Measurements from ENCODE around the gene CPT2. TPM values are rescaled to one million over a fixed set of nuclear protein-coding genes. Genes with fewer than 3 reads are reported as not detected.
A peak's percentile ranks its signal among the peaks of the same experiment; 100 is the strongest.

The CPT2 gene
- total RNA-seq, 1 donor from 2014 or later: 3.3 TPM

- DNase-seq (ENCODE audit: low spot score in 2 of 2): no peak
- FAIRE-seq: no peak
Observed at GRCh38 chr1:53210352-53210751, 13.7 kb downstream of the CPT2 start.

DNA sequence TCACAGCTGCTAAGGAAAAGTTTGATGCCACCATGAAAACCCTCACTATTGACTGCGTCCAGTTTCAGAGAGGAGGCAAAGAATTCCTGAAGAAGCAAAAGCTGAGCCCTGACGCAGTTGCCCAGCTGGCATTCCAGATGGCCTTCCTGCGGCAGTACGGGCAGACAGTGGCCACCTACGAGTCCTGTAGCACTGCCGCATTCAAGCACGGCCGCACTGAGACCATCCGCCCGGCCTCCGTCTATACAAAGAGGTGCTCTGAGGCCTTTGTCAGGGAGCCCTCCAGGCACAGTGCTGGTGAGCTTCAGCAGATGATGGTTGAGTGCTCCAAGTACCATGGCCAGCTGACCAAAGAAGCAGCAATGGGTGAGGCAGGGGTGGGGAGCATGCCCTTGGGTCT is 14.3 kb downstream of the CPT2 start:
- DNase-seq (ENCODE audit: low spot score in 2 of 2) (no peak), FAIRE-seq (no peak)

DNA sequence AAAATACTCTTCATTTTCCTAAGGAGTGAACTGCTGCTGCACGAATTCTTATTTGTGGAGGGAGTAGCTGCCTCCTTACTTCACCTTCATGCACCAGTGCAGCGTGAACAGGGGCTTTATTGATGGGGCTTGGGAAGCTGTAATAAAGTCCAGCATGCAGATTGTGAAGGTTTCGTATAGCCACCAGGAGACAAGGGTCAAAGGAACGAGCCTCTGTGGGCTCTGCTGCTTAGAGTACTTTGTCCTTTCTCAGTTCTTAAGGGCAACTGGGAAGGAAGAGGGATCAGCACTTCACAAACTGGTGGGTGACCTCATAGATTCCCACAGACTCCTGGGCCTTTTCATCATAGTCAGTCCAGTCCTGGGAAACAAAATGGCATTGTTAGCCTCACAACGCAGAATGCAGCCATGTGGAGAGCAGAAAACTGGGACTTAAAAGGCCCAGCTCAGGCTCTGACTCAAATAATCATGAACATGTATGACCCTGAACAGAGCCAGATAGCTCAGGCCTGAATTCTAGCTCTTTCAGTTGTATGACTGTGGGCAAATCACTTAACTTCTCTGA is 17.8 kb downstream of the CPT2 start:
- no peak for FAIRE-seq
- DNase-seq (ENCODE audit: low spot score in 2 of 2): no peak

DNA sequence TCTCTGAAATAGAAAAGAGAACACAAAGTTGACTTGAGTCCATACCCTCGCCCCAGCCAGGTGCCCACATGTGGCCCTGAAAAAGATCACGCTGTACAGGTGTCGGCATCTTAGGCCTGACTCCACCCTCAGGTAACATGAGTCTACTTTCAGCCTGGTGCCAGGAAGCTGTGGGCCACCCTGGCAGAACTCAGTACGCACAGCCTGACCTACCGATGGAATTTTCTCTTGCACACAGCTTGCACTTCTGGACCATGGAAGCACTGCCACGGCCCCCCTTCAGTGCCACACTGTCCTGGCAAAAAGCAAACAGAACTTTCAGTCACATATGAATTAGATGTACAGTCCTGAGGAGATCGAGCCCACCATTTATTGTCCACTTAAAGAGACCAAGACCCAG is 21.6 kb downstream of the CPT2 start:
- FAIRE-seq: no peak

DNA sequence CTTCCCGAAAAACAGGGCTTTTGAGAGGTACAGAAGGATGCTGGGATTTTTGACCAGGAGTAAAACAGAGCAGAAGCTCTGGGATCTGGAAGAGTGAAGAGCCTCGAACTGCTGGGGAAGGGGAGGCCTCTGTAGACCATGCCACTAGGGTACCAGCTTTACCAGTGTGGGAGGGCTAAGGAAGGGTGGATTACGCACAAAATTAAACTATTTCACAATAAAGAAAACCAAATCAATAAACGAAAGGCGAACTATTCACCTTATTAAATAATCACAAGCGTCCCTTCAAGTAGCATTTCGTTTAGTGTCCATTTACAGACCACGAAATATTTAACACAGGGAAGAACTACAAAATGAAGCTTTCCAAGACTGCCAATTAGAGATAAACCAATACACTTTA is 23.1 kb downstream of the CPT2 start:
- DNase-seq (ENCODE audit: low spot score in 2 of 2) (no peak), FAIRE-seq (no peak)

More for the DNA sequence above, 21.6 kb downstream of the CPT2 start:
- DNase-seq (ENCODE audit: low spot score in 2 of 2): no peak

- FAIRE-seq: no peak
- DNase-seq (ENCODE audit: low spot score in 2 of 2): peak; percentile 80 to 86
Observed at GRCh38 chr1:53220171-53220961, 23.7 kb downstream of the CPT2 start, which contains the start of gene CZIB. Gene CZIB (minus strand): TSS chr1:53220634. CDS start chr1:53220575, 59 bp downstream.

DNA sequence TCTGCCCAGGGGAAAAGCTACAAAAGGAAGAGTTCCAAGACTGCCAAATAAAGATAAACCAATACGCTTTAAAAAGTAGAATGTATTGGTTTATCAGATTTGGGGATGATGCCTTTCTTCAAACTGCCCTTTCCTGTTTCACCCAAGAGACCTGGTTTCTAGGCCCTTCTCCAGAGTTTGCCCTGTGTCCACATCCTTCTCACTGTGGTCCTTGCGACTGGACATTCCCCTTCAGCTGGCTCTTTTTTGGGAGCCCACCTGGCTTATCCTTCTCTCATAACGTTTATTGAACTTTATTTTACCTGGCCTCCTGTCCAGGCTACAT is 24.3 kb downstream of the CPT2 start:
- DNase-seq (ENCODE audit: low spot score in 2 of 2): no peak
- no peak for FAIRE-seq

DNA sequence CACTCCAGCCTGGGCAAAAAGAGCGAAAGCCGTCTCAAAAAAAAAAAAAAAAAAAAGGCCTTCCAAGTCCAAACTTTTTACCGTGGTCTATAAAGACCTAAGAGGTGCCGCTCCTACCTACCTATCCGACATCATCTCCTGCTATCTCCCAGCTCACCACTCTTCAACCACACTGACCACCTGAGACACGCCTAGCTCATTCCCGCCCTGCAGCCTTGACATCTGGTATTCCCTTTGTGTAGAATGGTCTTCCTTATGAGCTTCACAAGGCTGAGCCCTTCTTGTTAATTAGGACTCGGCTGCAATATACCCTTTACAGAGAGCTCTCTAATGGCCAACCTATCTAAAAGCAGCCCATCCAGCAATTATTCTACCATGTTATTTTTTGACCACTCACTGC is 41.0 kb downstream of the CPT2 start:
- DNase-seq (ENCODE audit: low spot score in 2 of 2) (no peak), FAIRE-seq (no peak)

DNA sequence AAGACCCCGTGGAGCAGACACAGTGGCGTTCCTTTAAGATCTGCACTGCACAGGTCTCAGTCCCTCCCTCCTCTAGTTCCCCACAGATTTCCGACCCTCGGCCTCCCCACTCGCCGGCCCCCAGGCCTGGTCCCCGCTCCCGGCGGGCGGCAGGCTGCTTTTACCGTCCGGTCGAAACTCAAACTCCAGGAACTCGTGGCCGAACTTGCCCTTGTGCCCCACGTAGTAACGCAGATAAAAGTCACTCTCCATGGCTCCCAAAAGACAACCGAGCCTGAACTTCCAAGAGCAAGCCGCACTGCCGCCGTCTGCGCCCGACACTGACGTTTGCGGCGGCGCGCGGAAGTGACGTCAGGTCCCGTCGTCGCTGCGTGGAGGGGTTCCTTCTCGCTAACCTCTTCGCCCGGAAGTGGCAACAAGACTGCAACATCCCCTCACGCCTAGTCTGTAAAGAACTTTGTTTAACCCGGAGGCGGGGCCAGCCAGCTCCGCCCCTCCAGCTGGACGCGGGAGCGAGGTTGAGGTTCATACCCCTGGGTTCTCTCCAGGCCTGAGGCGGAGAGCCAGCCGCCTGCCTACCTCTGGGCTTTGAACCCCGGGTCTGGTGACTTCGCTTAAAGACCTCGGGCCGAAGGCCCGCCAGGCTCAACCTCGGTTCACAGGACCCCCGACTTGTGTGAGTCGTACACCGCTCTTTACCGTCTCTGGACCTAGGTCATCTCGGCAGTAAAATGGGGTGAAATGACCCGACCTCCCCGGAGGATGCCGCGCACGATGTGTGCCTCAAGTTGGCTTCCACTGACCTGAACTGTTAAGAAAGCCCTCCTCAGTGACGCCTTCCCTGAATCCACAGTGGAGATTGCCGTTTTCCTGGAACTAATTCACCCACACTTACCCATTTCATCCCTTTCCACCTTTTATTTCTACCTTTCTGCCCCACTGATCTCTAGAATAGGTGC is 41.9 kb downstream of the CPT2 start, which contains the start of gene MAGOH:
TSS of gene MAGOH (minus strand) at position 322 of the 959 bp plus-strand sequence. CDS start at position 252, 70 bp downstream.
- FAIRE-seq: no peak

DNA sequence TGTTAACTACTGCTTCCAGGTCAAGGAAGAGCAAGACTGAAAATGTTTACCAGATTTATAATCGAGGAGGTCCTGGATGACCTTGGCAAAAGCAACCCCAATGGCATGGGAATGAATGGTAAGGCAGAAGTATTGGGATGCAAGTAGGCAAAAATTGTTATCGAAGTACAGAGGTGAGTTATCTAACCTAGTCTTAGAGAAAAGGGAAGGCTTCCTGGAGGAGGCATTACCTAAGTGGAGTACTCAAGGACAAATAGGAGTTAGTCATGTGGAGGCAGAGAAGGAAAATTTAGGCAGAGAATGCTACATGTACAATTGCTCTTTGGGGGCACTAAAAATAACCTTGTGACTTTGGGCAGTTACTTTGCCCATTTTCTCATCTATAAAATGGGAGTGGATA is 45.2 kb downstream of the CPT2 start:
- no peak for FAIRE-seq
- DNase-seq (ENCODE audit: low spot score in 2 of 2): no peak

More for the DNA sequence above, 41.9 kb downstream of the CPT2 start, which contains the start of gene MAGOH:
- peak; percentile 83 to 97 for DNase-seq (ENCODE audit: low spot score in 2 of 2)

GRCh38 chr1:53242381-53242780 is 45.8 kb downstream of the CPT2 start:
- no peak for DNase-seq (ENCODE audit: low spot score in 2 of 2)
- no peak for FAIRE-seq

DNA sequence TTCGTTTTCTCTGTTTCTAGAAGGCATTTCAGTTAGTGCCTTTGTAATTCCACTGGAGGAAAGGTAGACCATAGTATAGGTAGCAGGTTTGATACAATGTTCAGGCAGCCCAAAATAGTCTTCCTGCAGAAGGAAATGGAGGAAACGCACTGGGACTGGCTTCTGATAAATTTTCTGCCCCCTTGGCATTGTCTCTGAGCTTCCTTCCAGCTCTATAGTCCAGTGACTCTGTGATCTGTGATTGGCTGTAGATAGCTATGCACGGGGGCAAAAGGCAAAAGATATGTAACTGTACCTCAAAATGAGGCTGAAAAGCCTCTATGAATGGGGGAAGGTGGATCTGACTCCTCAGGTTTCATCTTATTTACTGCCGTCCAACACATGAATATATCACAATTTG is 47.5 kb downstream of the CPT2 start:
- FAIRE-seq (no peak), DNase-seq (ENCODE audit: low spot score in 2 of 2) (no peak)

DNA sequence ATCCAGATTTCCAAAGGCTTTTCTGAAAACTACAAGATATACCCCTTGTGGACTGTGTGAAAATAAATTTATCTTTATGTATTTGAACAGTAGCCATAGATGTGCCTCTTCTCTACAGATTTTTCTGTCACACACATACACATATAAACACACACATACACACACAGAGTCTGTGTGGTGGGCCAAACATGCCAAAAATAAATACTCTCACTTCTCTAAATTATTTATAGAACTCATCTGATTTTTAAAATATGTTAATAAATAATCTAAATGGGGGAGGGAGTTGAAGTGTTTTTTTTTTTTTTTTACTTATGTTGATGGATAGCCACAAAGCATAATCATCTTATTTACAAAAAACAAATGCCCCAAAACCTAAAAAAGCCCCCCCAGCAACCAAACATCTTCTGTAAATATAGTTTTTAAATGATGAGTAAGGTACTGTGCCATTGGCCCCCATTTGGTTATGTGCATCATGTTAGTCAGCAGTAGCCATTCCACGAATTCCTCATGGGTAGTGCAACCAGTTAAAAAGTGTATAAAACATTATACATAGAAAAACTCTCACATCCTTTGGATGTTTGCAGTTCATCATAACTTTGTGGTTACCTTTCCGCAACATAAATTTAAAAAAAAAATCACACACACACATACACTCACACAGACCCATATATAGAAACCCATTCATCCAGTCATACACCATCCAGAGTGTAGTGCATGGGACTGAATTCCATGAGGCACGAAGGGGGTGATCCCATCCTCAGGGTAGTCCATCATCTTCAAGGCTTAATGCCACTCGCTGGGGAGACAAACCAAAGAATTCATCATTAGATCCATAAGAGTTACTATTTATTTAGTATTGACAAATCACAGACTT is 49.9 kb downstream of the CPT2 start:
- DNase-seq (ENCODE audit: low spot score in 2 of 2) (no peak), FAIRE-seq (no peak)

DNA sequence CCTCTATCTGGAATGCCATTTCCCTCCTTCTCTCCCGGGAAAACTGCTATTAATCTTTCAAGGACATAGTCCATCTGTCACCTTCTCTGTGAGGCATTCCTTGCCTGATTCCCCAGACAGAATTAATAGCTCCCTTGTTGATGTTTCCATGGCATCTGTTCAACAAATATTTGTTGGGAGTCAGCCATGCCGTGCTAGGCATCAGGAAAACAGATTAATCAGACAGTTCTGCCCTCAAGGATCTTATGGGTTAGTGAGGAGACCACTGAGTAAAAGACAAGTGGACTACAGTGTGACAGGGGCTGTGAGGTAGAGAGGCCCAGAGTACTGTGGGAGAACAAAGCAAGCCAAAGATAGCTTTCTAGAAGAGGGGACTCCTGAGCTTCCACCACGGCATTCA is 53.1 kb downstream of the CPT2 start:
- no peak for DNase-seq (ENCODE audit: low spot score in 2 of 2)

GRCh38 chr1:53250325-53250724 is 53.7 kb downstream of the CPT2 start:
- DNase-seq (ENCODE audit: low spot score in 2 of 2) (no peak), FAIRE-seq (no peak)

More for the DNA sequence above, 53.1 kb downstream of the CPT2 start:
- FAIRE-seq: no peak

GRCh38 chr1:53254011-53254640 is 57.5 kb downstream of the CPT2 start:
- DNase-seq (ENCODE audit: low spot score in 2 of 2) (no peak), FAIRE-seq (no peak)

- FAIRE-seq: no peak
Observed at GRCh38 chr1:53255031-53255430, 58.4 kb downstream of the CPT2 start.

GRCh38 chr1:53256511-53257453 is 60.2 kb downstream of the CPT2 start:
- DNase-seq (ENCODE audit: low spot score in 2 of 2) (no peak), FAIRE-seq (no peak)

More at GRCh38 chr1:53255031-53255430, 58.4 kb downstream of the CPT2 start:
- DNase-seq (ENCODE audit: low spot score in 2 of 2): no peak

Data from frontal cortex (tissue), 4 donors.